Upper lobe of left lung (tissue), 4 donors: ENCODE results near the gene NRP1.

ENCODE experiments used
- CTCF ChIP-seq, 6 experiments: fragments of 450-650 bp in 4 of 6; fragments of 200-600 bp in 2 of 6; sonication (generic) in 2 of 6; IDR thresholded peaks; one replicate each; pipeline ENCODE4 v1.5.1; 2016 to 2019; ENCODE audit warnings: antibody characterized with exemption in 6 of 6
- EP300 ChIP-seq, 4 donors: sonication (generic); formaldehyde crosslinking; IDR thresholded peaks; one replicate each; pipeline ENCODE4 v1.5.1; 2017; ENCODE audit warnings: antibody characterized with exemption in 4 of 4, control low read depth in 2 of 4
- POLR2A ChIP-seq, 4 donors: fragments of 450-650 bp; IDR thresholded peaks; one replicate each; pipeline ENCODE4 v1.5.1; 2016 to 2017; ENCODE audit warnings: antibody characterized with exemption in 4 of 4, mild to moderate bottlenecking in 2 of 4

- TF ChIP-seq CTCF (IDR thresholded peaks at IDR 0.05) (no peak), POLR2A (IDR thresholded peaks at IDR 0.05) (no peak), EP300 (IDR thresholded peaks at IDR 0.05) (no peak)
These were observed 43.3 kb downstream of the NRP1 start for GRCh38 chr10:33291053-33291592.
